H9 (cell line): ENCODE data around the gene LRP1-AS. TPM values are rescaled to one million over a fixed set of nuclear protein-coding genes. Genes with fewer than 3 reads are reported as not detected.

ENCODE experiments used
- DNase-seq: peaks from one replicate; pipeline ENCODE4 v3.0.0-alpha.2; 2017
- H2AFZ ChIP-seq: one replicate; pipeline ENCODE4 v1.6.1; 2013; ENCODE audit warnings: mild to moderate bottlenecking, low read length, control low read depth, moderate library complexity
- H2AK5ac ChIP-seq: 2 replicates; pipeline ENCODE4 v1.6.1; 2013; ENCODE audit warnings: low read length, control low read depth, mixed read lengths; ENCODE audit not compliant: insufficient read length
- H2BK120ac ChIP-seq: one replicate; pipeline ENCODE4 v1.6.1; 2013; ENCODE audit warnings: low read depth, mild to moderate bottlenecking, low read length, control low read depth, inconsistent platforms; ENCODE audit not compliant: poor library complexity, severe bottlenecking
- H2BK12ac ChIP-seq: 2 replicates; pipeline ENCODE4 v1.6.1; 2013; ENCODE audit warnings: low read length, control low read depth, mixed read lengths, low read depth; ENCODE audit not compliant: insufficient read length
- H2BK15ac ChIP-seq: 2 replicates; pipeline ENCODE4 v1.6.1; 2013; ENCODE audit warnings: low read depth, low read length, control low read depth
- H2BK20ac ChIP-seq: one replicate; pipeline ENCODE4 v1.6.1; 2013; ENCODE audit warnings: low read depth, mild to moderate bottlenecking, low read length, control low read depth, inconsistent platforms; ENCODE audit not compliant: poor library complexity, severe bottlenecking
- H2BK5ac ChIP-seq: 2 replicates; pipeline ENCODE4 v1.6.1; 2013; ENCODE audit warnings: low read length, control low read depth, mixed read lengths; ENCODE audit not compliant: insufficient read length
- H3K14ac ChIP-seq: 2 replicates; pipeline ENCODE4 v1.6.1; 2013; ENCODE audit warnings: low read length, control low read depth; ENCODE audit not compliant: insufficient read depth
- H3K18ac ChIP-seq: 2 replicates; pipeline ENCODE4 v1.6.1; 2013; ENCODE audit warnings: low read depth, mild to moderate bottlenecking, mixed read lengths, low read length, control low read depth; ENCODE audit not compliant: insufficient read length
- H3K23ac ChIP-seq: 2 replicates; pipeline ENCODE4 v1.6.1; 2013; ENCODE audit warnings: low read length, control low read depth, mixed read lengths, low read depth; ENCODE audit not compliant: insufficient read length
- H3K23me2 ChIP-seq: 2 replicates; pipeline ENCODE4 v1.6.1; 2013; ENCODE audit warnings: low read depth, mild to moderate bottlenecking, mixed read lengths, low read length, control low read depth; ENCODE audit not compliant: insufficient read length, poor library complexity, severe bottlenecking
- H3K27ac ChIP-seq: 2 replicates; pipeline ENCODE4 v1.5.1; 2013; ENCODE audit warnings: low read length, control low read depth, mixed read lengths, low read depth; ENCODE audit not compliant: insufficient read length
- H3K27me3 ChIP-seq: 2 replicates; pipeline ENCODE4 v1.6.1; 2013; ENCODE audit warnings: low read length, control low read depth, inconsistent platforms; ENCODE audit not compliant: insufficient read depth
- H3K4ac ChIP-seq: 2 replicates; pipeline ENCODE4 v1.6.1; 2013; ENCODE audit warnings: low read depth, mild to moderate bottlenecking, control low read depth, inconsistent platforms, low read length, moderate library complexity
- H3K4me1 ChIP-seq: 2 replicates; pipeline ENCODE4 v1.6.1; 2013; ENCODE audit warnings: low read length, control low read depth, inconsistent platforms; ENCODE audit not compliant: insufficient read depth
- H3K4me2 ChIP-seq: 2 replicates; pipeline ENCODE4 v1.6.1; 2013; ENCODE audit warnings: low read length, control low read depth, mixed read lengths; ENCODE audit not compliant: insufficient read length, insufficient read depth
- H3K56ac ChIP-seq: 2 replicates; pipeline ENCODE4 v1.6.1; 2013; ENCODE audit warnings: low read depth, mild to moderate bottlenecking, mixed read lengths, low read length, control low read depth; ENCODE audit not compliant: insufficient read length
- H3K79me1 ChIP-seq: 2 replicates; pipeline ENCODE4 v1.6.1; 2013; ENCODE audit warnings: low read depth, mild to moderate bottlenecking, moderate library complexity, low read length, control low read depth, inconsistent platforms; ENCODE audit not compliant: insufficient read depth, poor library complexity, severe bottlenecking
- H3K79me2 ChIP-seq: 2 replicates; pipeline ENCODE4 v1.6.1; 2013; ENCODE audit warnings: low read length, control low read depth, inconsistent platforms; ENCODE audit not compliant: insufficient read depth
- H3K9ac ChIP-seq: 2 replicates; pipeline ENCODE4 v1.6.1; 2013; ENCODE audit warnings: low read length, control low read depth, mixed read lengths; ENCODE audit not compliant: insufficient read length; ENCODE audit errors: extremely low read depth
- H3K9me3 ChIP-seq: one replicate; pipeline ENCODE4 v1.6.1; 2013; ENCODE audit warnings: low read depth, low read length, inconsistent platforms; ENCODE audit not compliant: control insufficient read depth
- H3T11ph ChIP-seq: one replicate; pipeline ENCODE4 v1.6.1; 2013; ENCODE audit warnings: mild to moderate bottlenecking, low read length, control low read depth, inconsistent platforms
- H4K20me1 ChIP-seq: one replicate; pipeline ENCODE4 v1.6.1; 2013; ENCODE audit not compliant: control insufficient read depth, insufficient read length, insufficient read depth
- H4K5ac ChIP-seq: 2 replicates; pipeline ENCODE4 v1.6.1; 2013; ENCODE audit warnings: low read depth, mild to moderate bottlenecking, mixed read lengths, low read length, control low read depth; ENCODE audit not compliant: insufficient read length
- H4K8ac ChIP-seq: replicated peaks from 2 replicates; pipeline ENCODE4 v1.6.1; 2013; ENCODE audit warnings: low read length, control low read depth, mixed read lengths, low read depth; ENCODE audit not compliant: insufficient read length
- H4K91ac ChIP-seq: 2 replicates; pipeline ENCODE4 v1.6.1; 2013; ENCODE audit warnings: low read depth, mild to moderate bottlenecking, moderate library complexity, mixed read lengths, low read length, control low read depth; ENCODE audit not compliant: insufficient read length
- H3K27ac Mint-ChIP-seq, 3 experiments: 2 replicates in 2 of 3; 3 replicates in 1 of 3; pipeline ENCODE4 v1.8.0; 2020 to 2021; ENCODE audit warnings: mixed read lengths in 3 of 3, mild to moderate bottlenecking in 1 of 3, moderate library complexity in 1 of 3
- H3K27me3 Mint-ChIP-seq: 2 replicates; pipeline ENCODE4 v1.8.0; 2021; ENCODE audit warnings: low read depth, mild to moderate bottlenecking, moderate library complexity, mixed read lengths
- H3K36me3 Mint-ChIP-seq, 3 experiments: 2 replicates in 2 of 3; 3 replicates in 1 of 3; pipeline ENCODE4 v1.8.0; 2020 to 2021; ENCODE audit warnings: low read depth in 3 of 3, mixed read lengths in 3 of 3; ENCODE audit not compliant: insufficient read depth in 1 of 3
- H3K4me1 Mint-ChIP-seq, 2 experiments: 2 replicates each; pipeline ENCODE4 v1.8.0; 2020; ENCODE audit warnings: mixed read lengths in 2 of 2
- H3K4me3 Mint-ChIP-seq, 2 experiments: 2 replicates in 1 of 2; 3 replicates in 1 of 2; pipeline ENCODE4 v1.8.0; 2020 to 2021; ENCODE audit warnings: mild to moderate bottlenecking in 2 of 2, mixed read lengths in 2 of 2, moderate library complexity in 1 of 2
- H3K9me3 Mint-ChIP-seq, 2 experiments: 2 replicates in 1 of 2; 3 replicates in 1 of 2; pipeline ENCODE4 v1.8.0; 2020; ENCODE audit warnings: mild to moderate bottlenecking in 2 of 2, mixed read lengths in 2 of 2, moderate library complexity in 1 of 2
- whole genome bisulfite sequencing: extraction: QIAGEN DNeasy Blood & Tissue Kit; methylation state at CpG from one replicate; pipeline ENCODE4 v1.1.7; 2013; ENCODE audit warnings: missing lambda C conversion rate, low lambda C conversion rate, mixed read lengths; ENCODE audit not compliant: insufficient read length; ENCODE audit errors: extremely low coverage; 5-methylcytosine and 5-hydroxymethylcytosine counted together
- total RNA-seq: library from RNA; stranded (reverse); gene quantifications from 2 replicates; pipeline ENCODE4 v1.2.1, GENCODE V29; 2021
- TF ChIP-seq, protein P1 (sequence below): fragments of 200-600 bp; sonication (generic); conservative IDR thresholded peaks from 3 replicates; pipeline ENCODE4 v1.8.0; 2021; ENCODE audit warnings: antibody characterized with exemption, mild to moderate bottlenecking

The LRP1-AS gene
- total RNA-seq, 1 experiment from 2014 or later = not detected

- no peak overlapping the region for H3K56ac ChIP-seq
- H2BK20ac ChIP-seq = no peak overlapping the region
- no peak overlapping the region for H3K18ac ChIP-seq
- peaks cover 7% of the 10 kb centered on the region for H3K23me2 ChIP-seq
- H3K14ac ChIP-seq = peak overlapping the region; percentile 17; the same call in 1 of the 2 replicates
- H3K4me2 ChIP-seq = peak overlapping the region; percentile 1
- Mint-ChIP-seq H3K27me3 (no peaks in the 10 kb centered on the region), H3K36me3 (peaks cover 0 to 11% (median 0%) of the 10 kb centered on the region in 3 experiments; a peak in 2 of 7 replicates), H3K9me3 (no peaks in the 10 kb centered on the region), H3K27ac (peak overlapping the region; percentile 9 to 79 (median 68); a peak in 5 of 7 replicates), H3K4me3 (peak overlapping the region; percentile 3 to 34; a peak in 3 of 5 replicates), H3K4me1 (peaks cover 70 to 71% of the 10 kb centered on the region in 2 experiments)
- no peak overlapping the region for H2BK120ac ChIP-seq
- H3K79me1 ChIP-seq = peaks cover 15% of the 10 kb centered on the region
- no peak overlapping the region for H2AK5ac ChIP-seq
- no CpG with 5 or more reads among the region's 9 CpGs for WGBS
- H2AFZ ChIP-seq = no peak overlapping the region
- no peaks in the 10 kb centered on the region for H3K27me3 ChIP-seq
- no peak overlapping the region for H2BK12ac ChIP-seq
- no peak overlapping the region for H2BK15ac ChIP-seq
- no peak overlapping the region for H3K23ac ChIP-seq
- H3K9me3 ChIP-seq = no peaks in the 10 kb centered on the region
- peaks cover 31% of the 10 kb centered on the region for H3K4me1 ChIP-seq
- H3K4ac ChIP-seq = no peak overlapping the region
- no peak overlapping the region for H3K9ac ChIP-seq
- H2BK5ac ChIP-seq = no peak overlapping the region
- TF ChIP-seq, protein P1, sequence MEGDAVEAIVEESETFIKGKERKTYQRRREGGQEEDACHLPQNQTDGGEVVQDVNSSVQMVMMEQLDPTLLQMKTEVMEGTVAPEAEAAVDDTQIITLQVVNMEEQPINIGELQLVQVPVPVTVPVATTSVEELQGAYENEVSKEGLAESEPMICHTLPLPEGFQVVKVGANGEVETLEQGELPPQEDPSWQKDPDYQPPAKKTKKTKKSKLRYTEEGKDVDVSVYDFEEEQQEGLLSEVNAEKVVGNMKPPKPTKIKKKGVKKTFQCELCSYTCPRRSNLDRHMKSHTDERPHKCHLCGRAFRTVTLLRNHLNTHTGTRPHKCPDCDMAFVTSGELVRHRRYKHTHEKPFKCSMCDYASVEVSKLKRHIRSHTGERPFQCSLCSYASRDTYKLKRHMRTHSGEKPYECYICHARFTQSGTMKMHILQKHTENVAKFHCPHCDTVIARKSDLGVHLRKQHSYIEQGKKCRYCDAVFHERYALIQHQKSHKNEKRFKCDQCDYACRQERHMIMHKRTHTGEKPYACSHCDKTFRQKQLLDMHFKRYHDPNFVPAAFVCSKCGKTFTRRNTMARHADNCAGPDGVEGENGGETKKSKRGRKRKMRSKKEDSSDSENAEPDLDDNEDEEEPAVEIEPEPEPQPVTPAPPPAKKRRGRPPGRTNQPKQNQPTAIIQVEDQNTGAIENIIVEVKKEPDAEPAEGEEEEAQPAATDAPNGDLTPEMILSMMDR = no peak
- H4K5ac ChIP-seq = no peak overlapping the region
- no peak overlapping the region for H4K91ac ChIP-seq
- no peak overlapping the region for H3K27ac ChIP-seq
- peaks cover 26% of the 10 kb centered on the region; the same call in 1 of the 2 replicates for H3K79me2 ChIP-seq
- H4K8ac ChIP-seq = no peak overlapping the region
- no peak for DNase-seq
- H4K20me1 ChIP-seq = no peaks in the 10 kb centered on the region
- no peak overlapping the region for H3T11ph ChIP-seq
Observed at GRCh38 chr12:57131896-57132744, 15.3 kb downstream of the LRP1-AS start.
